SK-N-MC (cell line): ENCODE results near the gene ACTA2.

Experiments used
- EZH2 ChIP-seq: fragments of 200-600 bp; sonication (generic); IDR thresholded peaks from one replicate; pipeline ENCODE4 v1.6.1; 2017; ENCODE audit warnings: antibody characterized with exemption
- FOXP2 ChIP-seq: optimal IDR thresholded peaks from 2 replicates; pipeline ENCODE3; 2011; ENCODE audit warnings: mild to moderate bottlenecking, moderate library complexity; ENCODE audit not compliant: insufficient read depth; ENCODE audit errors: extremely low read length, control extremely low read depth

DNA sequence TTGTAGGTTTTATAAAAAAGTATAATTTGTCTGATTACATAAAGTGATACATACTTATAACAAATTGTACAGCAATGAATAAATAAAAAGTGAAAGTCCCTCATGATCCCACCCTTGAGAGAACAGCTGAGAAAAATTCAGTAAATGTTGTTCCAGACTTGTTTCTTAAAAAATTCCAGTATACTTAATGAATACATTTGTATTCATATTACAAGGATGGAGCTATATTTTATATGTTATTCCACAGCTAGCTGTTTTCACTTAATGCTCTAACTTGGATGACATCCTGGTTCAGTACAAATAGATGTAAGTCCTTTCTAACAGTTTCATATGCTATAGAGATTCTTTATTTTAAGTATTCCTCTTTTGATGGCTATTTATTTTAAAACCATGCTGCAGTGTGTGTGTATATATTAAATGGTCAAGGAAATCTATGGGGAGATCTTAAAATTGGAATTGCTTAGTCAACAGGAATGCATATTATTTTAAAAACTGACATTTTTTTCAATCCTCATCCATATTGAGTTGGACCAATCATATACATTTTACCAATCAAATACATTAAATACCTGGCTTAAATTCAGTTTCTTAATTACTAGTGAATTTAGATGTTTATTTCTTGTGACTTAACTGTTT is 63.6 kb downstream of the ACTA2 start:
- TF ChIP-seq FOXP2, result no peak
- no peak for TF ChIP-seq EZH2
